HEK293 (cell line): ENCODE measurements around the gene ZNF786.

ENCODE experiments used
- BCL11A ChIP-seq: fragments of 450-650 bp; formaldehyde crosslinking; IDR thresholded peaks from 2 replicates; pipeline ENCODE4 v1.5.1; 2016; ENCODE audit warnings: low read depth, missing biosample characterization, missing genetic modification characterization
- EGR2 ChIP-seq: fragments of 450-650 bp; formaldehyde crosslinking; IDR thresholded peaks from 2 replicates; pipeline ENCODE4 v1.5.1; 2016; ENCODE audit warnings: low read depth, missing biosample characterization, missing genetic modification characterization
- GLIS1 ChIP-seq: fragments of 450-650 bp; formaldehyde crosslinking; IDR thresholded peaks from 2 replicates; pipeline ENCODE4 v1.5.1; 2016; ENCODE audit warnings: missing biosample characterization, missing genetic modification characterization
- KLF1 ChIP-seq: fragments of 450-650 bp; formaldehyde crosslinking; IDR thresholded peaks from 2 replicates; pipeline ENCODE4 v1.5.1; 2016; ENCODE audit warnings: missing biosample characterization, missing genetic modification characterization
- KLF7 ChIP-seq: fragments of 450-650 bp; formaldehyde crosslinking; IDR thresholded peaks from 2 replicates; pipeline ENCODE4 v1.5.1; 2016; ENCODE audit warnings: missing biosample characterization, missing genetic modification characterization, borderline replicate concordance
- SP3 ChIP-seq: fragments of 450-650 bp; formaldehyde crosslinking; IDR thresholded peaks from 2 replicates; pipeline ENCODE4 v1.5.1; 2016; ENCODE audit warnings: missing biosample characterization, missing genetic modification characterization
- SP7 ChIP-seq: fragments of 450-650 bp; formaldehyde crosslinking; IDR thresholded peaks from 2 replicates; pipeline ENCODE4 v1.5.1; 2016; ENCODE audit warnings: missing biosample characterization, missing genetic modification characterization
- ZEB2 ChIP-seq: fragments of 450-650 bp; formaldehyde crosslinking; IDR thresholded peaks from 2 replicates; pipeline ENCODE4 v1.5.1; 2016; ENCODE audit warnings: missing biosample characterization, missing genetic modification characterization
- ZFP41 ChIP-seq: fragments of 450-650 bp; formaldehyde crosslinking; IDR thresholded peaks from 2 replicates; pipeline ENCODE4 v1.5.1; 2016; ENCODE audit warnings: missing biosample characterization, missing genetic modification characterization, borderline replicate concordance
- ZFP69B ChIP-seq: fragments of 450-650 bp; formaldehyde crosslinking; IDR thresholded peaks from 2 replicates; pipeline ENCODE4 v1.5.1; 2016; ENCODE audit warnings: missing biosample characterization, missing genetic modification characterization
- ZNF155 ChIP-seq: fragments of 450-650 bp; formaldehyde crosslinking; IDR thresholded peaks from 2 replicates; pipeline ENCODE4 v1.5.1; 2016; ENCODE audit warnings: missing biosample characterization, missing genetic modification characterization
- ZNF202 ChIP-seq: fragments of 450-650 bp; formaldehyde crosslinking; IDR thresholded peaks from 2 replicates; pipeline ENCODE4 v1.5.1; 2016; ENCODE audit warnings: missing biosample characterization, missing genetic modification characterization, borderline replicate concordance
- ZNF214 ChIP-seq: fragments of 450-650 bp; formaldehyde crosslinking; IDR thresholded peaks from 2 replicates; pipeline ENCODE4 v1.5.1; 2017; ENCODE audit warnings: missing biosample characterization, mild to moderate bottlenecking, missing genetic modification characterization, borderline replicate concordance
- ZNF24 ChIP-seq: fragments of 450-650 bp; formaldehyde crosslinking; IDR thresholded peaks from 2 replicates; pipeline ENCODE4 v1.5.1; 2016; ENCODE audit warnings: missing biosample characterization, missing genetic modification characterization
- ZNF266 ChIP-seq: fragments of 450-650 bp; formaldehyde crosslinking; IDR thresholded peaks from 2 replicates; pipeline ENCODE4 v1.5.1; 2016; ENCODE audit warnings: missing biosample characterization, missing genetic modification characterization, low read depth
- ZNF292 ChIP-seq: fragments of 450-650 bp; formaldehyde crosslinking; IDR thresholded peaks from 2 replicates; pipeline ENCODE4 v1.5.1; 2016; ENCODE audit warnings: low read depth, missing biosample characterization, missing genetic modification characterization, borderline replicate concordance
- ZNF404 ChIP-seq: fragments of 450-650 bp; formaldehyde crosslinking; IDR thresholded peaks from 2 replicates; pipeline ENCODE4 v1.5.1; 2017; ENCODE audit warnings: missing biosample characterization, missing genetic modification characterization
- ZNF423 ChIP-seq: fragments of 450-650 bp; formaldehyde crosslinking; IDR thresholded peaks from 2 replicates; pipeline ENCODE4 v1.5.1; 2016; ENCODE audit warnings: missing biosample characterization, missing genetic modification characterization
- ZNF600 ChIP-seq: fragments of 450-650 bp; formaldehyde crosslinking; IDR thresholded peaks from 2 replicates; pipeline ENCODE4 v1.5.1; 2016; ENCODE audit warnings: missing biosample characterization, missing genetic modification characterization
- ZNF626 ChIP-seq: fragments of 450-650 bp; sonication (Bioruptor Pico); formaldehyde crosslinking; IDR thresholded peaks from 2 replicates; pipeline ENCODE4 v1.5.1; 2018; ENCODE audit warnings: missing biosample characterization, missing genetic modification characterization, inconsistent platforms
- ZNF837 ChIP-seq: fragments of 450-650 bp; formaldehyde crosslinking; IDR thresholded peaks from 2 replicates; pipeline ENCODE4 v1.5.1; 2016; ENCODE audit warnings: missing biosample characterization, missing genetic modification characterization
- ZSCAN30 ChIP-seq: fragments of 450-650 bp; IDR thresholded peaks from 2 replicates; pipeline ENCODE4 v1.5.1; 2018; ENCODE audit warnings: missing biosample characterization, mild to moderate bottlenecking, missing genetic modification characterization, moderate library complexity
- TF ChIP-seq, protein P1 (sequence below): fragments of 450-650 bp; formaldehyde crosslinking; IDR thresholded peaks from 2 replicates; pipeline ENCODE4 v1.5.1; 2017; ENCODE audit warnings: missing biosample characterization, missing genetic modification characterization
- TF ChIP-seq, protein P2 (sequence below): sonication (generic); formaldehyde crosslinking; IDR thresholded peaks from 2 replicates; pipeline ENCODE4 v1.8.1; 2022; ENCODE audit warnings: mild to moderate bottlenecking, moderate library complexity, missing genetic modification reagents
- TF ChIP-seq, protein P3 (sequence below): fragments of 450-650 bp; formaldehyde crosslinking; conservative IDR thresholded peaks from 2 replicates; pipeline ENCODE4 v1.5.1; 2016; ENCODE audit warnings: low read depth, missing biosample characterization, missing genetic modification characterization
- TF ChIP-seq, protein P4 (sequence below): fragments of 450-650 bp; formaldehyde crosslinking; IDR thresholded peaks from 2 replicates; pipeline ENCODE4 v1.5.1; 2017; ENCODE audit warnings: missing biosample characterization, mild to moderate bottlenecking, missing genetic modification characterization, moderate library complexity
- TF ChIP-seq, protein P5 (sequence below): fragments of 450-650 bp; formaldehyde crosslinking; IDR thresholded peaks from 2 replicates; pipeline ENCODE4 v1.5.0; 2017; ENCODE audit warnings: missing biosample characterization, missing genetic modification characterization, borderline replicate concordance
- TF ChIP-seq, protein P6 (sequence below): fragments of 450-650 bp; formaldehyde crosslinking; IDR thresholded peaks from 2 replicates; pipeline ENCODE4 v1.5.1; 2016; ENCODE audit warnings: missing biosample characterization, missing genetic modification characterization

ZNF786 gene

DNA sequence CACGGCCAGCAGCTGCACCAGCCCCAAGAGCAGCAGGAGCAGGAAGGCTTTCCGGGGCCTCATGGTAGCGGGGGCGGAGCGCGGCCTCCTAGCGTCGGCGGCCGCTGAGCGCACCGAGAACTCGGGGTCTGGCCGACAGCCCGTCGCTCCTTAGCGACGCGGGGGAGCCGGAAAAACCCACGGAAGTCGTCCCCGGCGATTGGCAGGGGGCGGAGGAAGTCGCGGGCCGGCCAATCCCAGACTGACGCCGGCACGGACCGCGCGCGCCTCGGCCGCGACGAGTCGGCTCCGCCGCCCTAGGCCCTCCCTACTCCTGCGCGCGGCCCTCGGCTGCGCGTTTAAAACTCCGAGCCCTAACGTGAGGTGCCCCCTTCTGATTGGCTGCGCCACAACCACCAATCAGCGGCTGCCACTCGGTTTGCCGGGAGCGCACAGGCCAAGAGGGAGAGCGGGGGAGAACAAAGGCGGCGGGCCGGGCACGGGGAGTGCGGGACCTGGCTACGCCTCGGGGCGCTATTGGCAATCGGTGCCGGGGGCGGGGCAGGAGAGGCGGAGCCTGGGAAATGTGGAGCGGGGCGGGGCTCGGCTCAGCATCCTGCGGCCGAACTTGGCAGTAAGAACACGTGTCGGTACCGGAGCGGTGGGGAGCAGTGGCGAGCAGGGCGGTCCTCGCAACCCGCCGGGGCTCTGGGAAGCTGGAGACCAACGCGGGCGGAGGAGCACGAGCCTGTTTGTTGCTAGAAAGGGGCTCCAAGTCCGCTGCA lies 62.0 kb downstream of the ZNF786 start, which contains the start of gene PDIA4 (continued):
- TF ChIP-seq ZNF266 (tag by site-specific recombination) (no peak), ZNF404 (tag by site-specific recombination) (no peak), EGR2 (peak; percentile 90), ZNF24 (tag by site-specific recombination) (0 out of 2 replicates have a peak, but pooled peaks have one; percentile 26), ZNF292 (tag by site-specific recombination) (no peak), KLF7 (0 out of 2 replicates have a peak, but pooled peaks have one; percentile 37), GLIS1 (tag by site-specific recombination) (peak; percentile 89), KLF1 (tag by site-specific recombination) (peak; percentile 43), ZNF202 (tag by site-specific recombination) (no peak), ZNF423 (no peak), ZNF155 (tag by site-specific recombination) (no peak), SP7 (tag by site-specific recombination) (peak; percentile 38; the same call in 1 of the 2 replicates), ZNF214 (no peak), ZNF626 (tag by site-specific recombination) (no peak), SP3 (tag by site-specific recombination) (peak; percentile 93), ZSCAN30 (tag by site-specific recombination) (peak; percentile 81; the same call in 1 of the 2 replicates), ZFP69B (tag by site-specific recombination) (0 out of 2 replicates have a peak, but pooled peaks have one; percentile 18), ZNF837 (tag by site-specific recombination) (no peak), ZNF600 (tag by site-specific recombination) (peak; percentile 39), ZEB2 (peak; percentile 99), BCL11A (tag by site-specific recombination) (no peak; the same call in 1 of the 2 replicates), ZFP41 (tag by site-specific recombination) (no peak)
- TF ChIP-seq, protein P1, sequence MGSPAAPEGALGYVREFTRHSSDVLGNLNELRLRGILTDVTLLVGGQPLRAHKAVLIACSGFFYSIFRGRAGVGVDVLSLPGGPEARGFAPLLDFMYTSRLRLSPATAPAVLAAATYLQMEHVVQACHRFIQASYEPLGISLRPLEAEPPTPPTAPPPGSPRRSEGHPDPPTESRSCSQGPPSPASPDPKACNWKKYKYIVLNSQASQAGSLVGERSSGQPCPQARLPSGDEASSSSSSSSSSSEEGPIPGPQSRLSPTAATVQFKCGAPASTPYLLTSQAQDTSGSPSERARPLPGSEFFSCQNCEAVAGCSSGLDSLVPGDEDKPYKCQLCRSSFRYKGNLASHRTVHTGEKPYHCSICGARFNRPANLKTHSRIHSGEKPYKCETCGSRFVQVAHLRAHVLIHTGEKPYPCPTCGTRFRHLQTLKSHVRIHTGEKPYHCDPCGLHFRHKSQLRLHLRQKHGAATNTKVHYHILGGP, result no peak
- TF ChIP-seq, protein P2, sequence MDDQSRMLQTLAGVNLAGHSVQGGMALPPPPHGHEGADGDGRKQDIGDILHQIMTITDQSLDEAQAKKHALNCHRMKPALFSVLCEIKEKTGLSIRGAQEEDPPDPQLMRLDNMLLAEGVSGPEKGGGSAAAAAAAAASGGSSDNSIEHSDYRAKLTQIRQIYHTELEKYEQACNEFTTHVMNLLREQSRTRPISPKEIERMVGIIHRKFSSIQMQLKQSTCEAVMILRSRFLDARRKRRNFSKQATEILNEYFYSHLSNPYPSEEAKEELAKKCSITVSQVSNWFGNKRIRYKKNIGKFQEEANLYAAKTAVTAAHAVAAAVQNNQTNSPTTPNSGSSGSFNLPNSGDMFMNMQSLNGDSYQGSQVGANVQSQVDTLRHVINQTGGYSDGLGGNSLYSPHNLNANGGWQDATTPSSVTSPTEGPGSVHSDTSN, result peak; percentile 78; the same call in 1 of the 2 replicates
- TF ChIP-seq, protein P3, sequence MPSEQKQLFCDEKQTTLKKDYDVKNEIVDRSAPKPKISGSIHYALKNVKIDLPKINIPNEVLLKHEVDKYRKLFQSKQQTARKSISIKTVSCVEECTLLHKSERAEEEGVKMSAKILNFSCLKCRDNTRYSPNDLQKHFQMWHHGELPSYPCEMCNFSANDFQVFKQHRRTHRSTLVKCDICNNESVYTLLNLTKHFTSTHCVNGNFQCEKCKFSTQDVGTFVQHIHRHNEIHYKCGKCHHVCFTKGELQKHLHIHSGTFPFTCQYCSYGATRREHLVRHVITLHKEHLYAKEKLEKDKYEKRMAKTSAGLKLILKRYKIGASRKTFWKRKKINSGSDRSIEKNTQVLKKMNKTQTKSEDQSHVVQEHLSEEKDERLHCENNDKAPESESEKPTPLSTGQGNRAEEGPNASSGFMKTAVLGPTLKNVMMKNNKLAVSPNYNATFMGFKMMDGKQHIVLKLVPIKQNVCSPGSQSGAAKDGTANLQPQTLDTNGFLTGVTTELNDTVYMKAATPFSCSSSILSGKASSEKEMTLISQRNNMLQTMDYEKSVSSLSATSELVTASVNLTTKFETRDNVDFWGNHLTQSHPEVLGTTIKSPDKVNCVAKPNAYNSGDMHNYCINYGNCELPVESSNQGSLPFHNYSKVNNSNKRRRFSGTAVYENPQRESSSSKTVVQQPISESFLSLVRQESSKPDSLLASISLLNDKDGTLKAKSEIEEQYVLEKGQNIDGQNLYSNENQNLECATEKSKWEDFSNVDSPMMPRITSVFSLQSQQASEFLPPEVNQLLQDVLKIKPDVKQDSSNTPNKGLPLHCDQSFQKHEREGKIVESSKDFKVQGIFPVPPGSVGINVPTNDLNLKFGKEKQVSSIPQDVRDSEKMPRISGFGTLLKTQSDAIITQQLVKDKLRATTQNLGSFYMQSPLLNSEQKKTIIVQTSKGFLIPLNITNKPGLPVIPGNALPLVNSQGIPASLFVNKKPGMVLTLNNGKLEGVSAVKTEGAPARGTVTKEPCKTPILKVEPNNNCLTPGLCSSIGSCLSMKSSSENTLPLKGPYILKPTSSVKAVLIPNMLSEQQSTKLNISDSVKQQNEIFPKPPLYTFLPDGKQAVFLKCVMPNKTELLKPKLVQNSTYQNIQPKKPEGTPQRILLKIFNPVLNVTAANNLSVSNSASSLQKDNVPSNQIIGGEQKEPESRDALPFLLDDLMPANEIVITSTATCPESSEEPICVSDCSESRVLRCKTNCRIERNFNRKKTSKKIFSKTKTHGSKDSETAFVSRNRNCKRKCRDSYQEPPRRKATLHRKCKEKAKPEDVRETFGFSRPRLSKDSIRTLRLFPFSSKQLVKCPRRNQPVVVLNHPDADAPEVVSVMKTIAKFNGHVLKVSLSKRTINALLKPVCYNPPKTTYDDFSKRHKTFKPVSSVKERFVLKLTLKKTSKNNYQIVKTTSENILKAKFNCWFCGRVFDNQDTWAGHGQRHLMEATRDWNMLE (tag by site-specific recombination), result no peak
- TF ChIP-seq, protein P4, sequence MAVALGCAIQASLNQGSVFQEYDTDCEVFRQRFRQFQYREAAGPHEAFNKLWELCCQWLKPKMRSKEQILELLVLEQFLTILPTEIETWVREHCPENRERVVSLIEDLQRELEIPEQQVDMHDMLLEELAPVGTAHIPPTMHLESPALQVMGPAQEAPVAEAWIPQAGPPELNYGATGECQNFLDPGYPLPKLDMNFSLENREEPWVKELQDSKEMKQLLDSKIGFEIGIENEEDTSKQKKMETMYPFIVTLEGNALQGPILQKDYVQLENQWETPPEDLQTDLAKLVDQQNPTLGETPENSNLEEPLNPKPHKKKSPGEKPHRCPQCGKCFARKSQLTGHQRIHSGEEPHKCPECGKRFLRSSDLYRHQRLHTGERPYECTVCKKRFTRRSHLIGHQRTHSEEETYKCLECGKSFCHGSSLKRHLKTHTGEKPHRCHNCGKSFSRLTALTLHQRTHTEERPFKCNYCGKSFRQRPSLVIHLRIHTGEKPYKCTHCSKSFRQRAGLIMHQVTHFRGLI (tag by site-specific recombination), result no peak
- TF ChIP-seq, protein P5, sequence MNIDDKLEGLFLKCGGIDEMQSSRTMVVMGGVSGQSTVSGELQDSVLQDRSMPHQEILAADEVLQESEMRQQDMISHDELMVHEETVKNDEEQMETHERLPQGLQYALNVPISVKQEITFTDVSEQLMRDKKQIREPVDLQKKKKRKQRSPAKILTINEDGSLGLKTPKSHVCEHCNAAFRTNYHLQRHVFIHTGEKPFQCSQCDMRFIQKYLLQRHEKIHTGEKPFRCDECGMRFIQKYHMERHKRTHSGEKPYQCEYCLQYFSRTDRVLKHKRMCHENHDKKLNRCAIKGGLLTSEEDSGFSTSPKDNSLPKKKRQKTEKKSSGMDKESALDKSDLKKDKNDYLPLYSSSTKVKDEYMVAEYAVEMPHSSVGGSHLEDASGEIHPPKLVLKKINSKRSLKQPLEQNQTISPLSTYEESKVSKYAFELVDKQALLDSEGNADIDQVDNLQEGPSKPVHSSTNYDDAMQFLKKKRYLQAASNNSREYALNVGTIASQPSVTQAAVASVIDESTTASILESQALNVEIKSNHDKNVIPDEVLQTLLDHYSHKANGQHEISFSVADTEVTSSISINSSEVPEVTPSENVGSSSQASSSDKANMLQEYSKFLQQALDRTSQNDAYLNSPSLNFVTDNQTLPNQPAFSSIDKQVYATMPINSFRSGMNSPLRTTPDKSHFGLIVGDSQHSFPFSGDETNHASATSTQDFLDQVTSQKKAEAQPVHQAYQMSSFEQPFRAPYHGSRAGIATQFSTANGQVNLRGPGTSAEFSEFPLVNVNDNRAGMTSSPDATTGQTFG (tag by site-specific recombination), result no peak
- TF ChIP-seq, protein P6, sequence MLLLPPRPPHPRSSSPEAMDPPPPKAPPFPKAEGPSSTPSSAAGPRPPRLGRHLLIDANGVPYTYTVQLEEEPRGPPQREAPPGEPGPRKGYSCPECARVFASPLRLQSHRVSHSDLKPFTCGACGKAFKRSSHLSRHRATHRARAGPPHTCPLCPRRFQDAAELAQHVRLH (tag by site-specific recombination), result no peak
